GM18861 (cell line): Measurements from ENCODE around the gene C1orf174.
"Not testable (repeated sequence)": the region's sequence is repeated elsewhere in the genome, so short reads cannot be mapped to it uniquely, and the experiment has no call there.

Source experiments
- ATAC-seq: cut with Tn5 transposase; IDR thresholded peaks from one replicate; pipeline ENCODE4 v1.9.1; 2021; ENCODE audit not compliant: unreplicated experiment

The C1orf174 gene

DNA sequence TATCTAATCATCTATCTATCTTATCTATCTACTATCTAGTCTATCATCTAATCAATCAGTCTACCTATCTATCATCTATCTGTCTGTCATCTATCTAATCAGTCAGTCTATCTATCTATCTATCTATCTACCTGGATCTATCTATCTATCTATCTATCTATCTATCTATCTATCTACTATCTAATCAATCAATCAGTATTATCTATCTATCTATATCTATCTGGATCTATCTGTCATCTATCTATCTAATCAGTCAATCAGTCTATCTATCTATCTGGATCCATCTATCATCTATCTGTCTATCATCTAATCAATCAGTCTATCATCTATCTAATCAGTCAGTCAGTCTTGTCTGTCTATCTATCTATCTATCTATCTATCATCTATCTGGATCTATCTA, 26.9 kb upstream of the C1orf174 start:
- no peak for ATAC-seq

DNA sequence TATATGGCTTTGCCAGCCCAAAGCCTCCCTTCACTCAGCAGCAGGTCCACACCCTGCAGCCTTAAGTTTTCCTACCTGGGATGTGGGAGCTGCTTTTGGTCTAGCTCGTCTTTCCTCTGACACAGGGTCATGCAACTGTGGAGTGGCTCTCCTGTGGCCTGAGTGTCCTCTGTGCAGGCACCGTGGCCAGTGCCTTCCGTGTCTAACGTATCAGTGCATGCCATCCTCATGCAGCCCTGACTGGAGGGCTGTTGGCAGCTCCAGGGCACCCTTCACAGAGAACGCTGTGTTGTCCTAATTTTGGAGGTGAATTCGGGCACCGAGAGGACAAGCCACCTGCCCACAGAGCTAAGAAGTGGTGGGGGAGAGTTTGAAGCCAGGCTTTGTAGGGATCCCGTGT, 25.7 kb upstream of the C1orf174 start:
- ATAC-seq: no peak

DNA sequence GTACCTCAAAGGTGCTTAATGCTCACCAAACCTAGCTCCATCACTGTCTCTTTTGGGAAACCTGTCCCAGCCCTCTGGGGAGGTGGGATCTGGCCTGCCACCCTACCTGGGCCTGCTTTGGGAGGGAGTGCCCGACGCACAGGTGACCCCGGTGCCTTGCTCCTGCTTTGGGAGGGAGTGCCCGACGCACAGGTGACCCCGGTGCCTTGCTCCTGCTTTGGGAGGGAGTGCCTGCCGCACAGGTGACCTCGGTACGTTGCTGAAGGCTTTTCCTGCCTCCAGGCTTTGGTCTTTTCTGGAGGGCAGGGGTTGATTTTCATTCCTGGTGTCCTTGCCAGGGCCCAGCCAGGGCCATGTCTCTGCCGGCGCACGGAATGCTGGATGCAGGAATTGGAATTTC, 25.2 kb upstream of the C1orf174 start:
- no peak for ATAC-seq

DNA sequence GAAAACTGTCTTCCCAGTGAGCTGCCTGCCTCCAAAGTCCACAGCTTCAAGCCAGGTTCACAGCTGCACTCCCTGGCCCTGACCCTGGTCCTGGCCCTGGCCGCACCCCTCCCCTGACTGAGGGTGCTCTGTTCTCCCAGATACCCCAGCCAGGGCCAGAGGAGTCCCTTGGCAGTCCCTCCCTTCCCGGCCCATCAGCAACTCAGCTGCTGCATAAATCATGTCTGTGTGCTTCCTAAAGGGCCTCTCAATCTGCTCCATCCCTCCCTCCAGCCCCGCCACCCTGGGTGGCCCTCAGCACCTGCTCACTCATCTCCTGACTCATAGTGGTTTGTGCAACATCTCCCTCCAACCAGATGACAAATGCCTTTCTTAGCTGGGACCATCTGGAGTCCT, 24.8 kb upstream of the C1orf174 start:
- no peak for ATAC-seq

DNA sequence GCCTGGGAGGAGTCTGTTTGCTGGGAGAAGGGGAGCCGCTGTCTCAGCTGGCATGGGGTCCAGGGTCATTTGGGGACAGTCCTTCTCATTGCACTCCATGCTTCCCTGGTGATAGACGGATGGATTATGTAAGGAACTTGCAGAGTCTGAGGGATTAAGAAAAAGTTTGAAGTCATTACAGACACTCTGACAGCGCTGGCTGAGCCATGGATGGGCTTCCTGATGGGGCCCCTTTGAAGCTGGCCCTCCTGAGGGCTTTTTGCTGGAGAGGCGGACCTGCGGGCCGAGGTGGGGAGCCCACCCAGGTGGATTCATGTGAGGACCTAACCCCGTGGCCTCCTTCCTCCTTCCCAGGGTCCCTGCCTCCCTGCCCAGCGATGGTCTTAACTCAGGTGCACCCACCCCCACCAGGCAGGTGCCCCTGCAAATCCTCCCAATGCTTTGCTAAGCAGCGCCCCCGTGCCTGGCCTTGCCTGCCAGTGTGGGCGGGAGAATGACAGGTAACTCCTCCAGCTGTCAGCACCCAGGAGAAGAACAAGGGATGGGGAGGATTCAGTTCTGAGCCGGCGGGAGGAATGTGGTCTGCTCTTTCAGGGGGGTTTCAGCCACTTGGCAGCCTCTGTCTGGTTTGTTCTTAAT, 24.2 kb upstream of the C1orf174 start:
- ATAC-seq: no peak

DNA sequence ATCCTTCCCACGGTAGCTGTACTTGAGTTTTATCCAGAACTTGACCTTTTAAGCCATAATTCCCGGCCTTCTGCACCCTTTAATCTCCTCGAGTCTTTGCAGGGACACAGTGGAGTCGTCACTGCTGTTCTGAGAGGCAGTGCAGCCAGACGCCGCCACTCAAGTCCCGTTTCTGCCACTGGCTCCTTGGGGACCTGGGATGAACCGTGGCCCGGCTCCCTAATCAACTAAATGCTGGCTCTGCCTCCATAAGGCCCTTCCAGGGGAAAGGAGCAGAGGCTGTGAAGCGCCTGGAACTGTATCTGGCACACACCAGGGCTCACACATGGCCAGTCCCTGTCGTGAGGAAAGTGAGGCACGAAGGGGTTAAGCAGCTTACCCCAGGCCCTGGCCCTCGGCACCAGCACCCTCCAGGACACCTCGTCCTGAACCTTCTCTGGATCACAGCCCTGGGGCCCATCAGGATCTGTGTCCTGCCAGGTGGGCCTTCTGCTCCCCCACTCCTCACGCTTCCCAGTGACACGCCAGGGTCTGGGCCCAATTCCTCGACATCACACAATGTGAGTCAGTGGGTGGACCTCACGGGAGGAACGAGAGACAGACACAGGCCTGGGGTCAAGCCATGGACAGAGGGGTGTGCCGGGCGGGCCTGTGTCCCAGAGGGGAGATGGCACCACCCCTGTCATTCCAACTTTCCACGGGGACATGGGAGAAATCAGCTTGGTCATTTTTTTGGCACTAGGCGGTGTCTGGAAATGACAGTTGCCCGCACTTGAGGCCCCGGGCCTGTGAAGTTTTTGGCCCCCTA, 23.5 kb upstream of the C1orf174 start:
- no peak for ATAC-seq

DNA sequence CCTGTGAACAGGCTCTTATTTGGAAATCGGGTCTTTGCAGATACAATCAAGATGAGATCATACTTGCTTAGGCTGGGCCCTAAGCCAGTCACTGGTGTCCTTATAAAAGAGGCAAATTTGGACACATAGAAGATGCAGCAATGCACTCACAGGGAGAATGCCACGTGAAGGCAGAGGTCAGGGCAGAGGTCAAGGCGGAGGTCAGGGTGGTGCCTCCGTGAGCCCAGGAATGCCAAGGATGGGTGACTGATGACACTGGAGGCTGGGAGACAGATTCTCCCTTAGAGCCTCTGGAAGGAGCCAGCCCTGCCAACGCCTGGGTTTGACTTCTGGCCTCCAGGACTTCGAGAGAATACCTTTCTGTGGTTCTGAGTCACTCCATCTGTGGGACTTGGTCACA, 22.8 kb upstream of the C1orf174 start:
- ATAC-seq: no peak

DNA sequence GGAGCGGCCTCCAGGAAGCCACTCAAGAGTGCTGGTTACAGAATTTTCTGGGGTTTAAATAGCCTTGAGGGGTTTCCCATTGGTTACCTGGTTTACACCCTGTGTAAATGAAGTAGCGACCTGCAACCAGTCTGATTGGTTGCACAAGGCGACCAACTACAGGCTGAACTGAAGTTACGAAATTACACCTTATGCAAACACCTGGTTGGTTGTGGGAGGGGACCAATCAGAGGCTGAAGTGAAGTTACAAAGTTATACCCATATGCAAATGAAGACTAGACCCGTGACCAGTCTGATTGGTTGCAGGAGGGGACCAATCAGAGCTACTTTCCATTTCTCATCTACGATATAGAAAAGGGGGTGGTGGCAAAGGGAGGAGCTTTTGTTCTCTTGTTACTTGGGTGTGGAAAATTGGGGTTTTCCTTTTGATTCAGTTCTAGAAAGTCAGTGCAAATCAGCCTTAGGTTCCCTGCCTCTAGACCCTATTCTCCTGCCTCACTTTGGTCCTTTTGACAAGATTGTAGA, 22.2 kb upstream of the C1orf174 start:
- no peak for ATAC-seq

DNA sequence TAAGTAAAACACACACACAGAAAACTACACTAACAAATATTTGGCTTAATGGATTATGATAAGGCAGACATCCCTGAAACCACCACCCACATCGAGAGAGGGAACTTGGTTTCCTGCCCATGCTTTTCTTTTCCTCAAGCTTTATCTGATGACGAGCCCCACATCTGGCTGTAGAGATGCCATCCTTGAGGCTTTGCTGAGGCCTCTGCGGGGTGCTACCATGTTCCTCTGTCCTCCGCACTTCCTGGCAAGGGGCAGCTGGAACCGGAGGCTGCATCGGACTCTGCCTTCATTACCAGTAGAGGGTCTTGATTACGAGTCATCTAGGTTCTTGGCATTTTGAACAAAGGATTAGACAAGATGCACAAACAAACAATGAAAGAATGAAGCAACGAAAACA, 21.7 kb upstream of the C1orf174 start:
- no peak for ATAC-seq

DNA sequence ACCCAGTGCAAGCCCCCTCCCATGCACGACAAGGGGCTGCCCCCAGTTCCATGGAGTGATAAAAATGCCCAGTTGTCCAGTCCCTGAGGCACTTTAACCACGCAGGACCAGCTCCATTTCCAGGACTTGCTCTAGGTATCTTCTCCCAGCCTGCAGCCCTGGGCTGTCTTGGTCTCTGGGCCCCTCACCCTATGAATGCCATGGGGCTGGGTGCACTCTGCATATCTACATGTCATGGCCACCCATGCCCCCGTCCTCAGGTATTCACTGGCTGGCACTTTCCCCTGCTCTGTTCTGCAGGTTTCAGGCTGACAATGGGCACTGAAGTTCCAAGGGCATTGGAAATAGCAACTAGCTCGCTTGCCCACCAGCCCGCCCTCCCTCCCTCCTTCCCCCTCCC, 19.6 kb upstream of the C1orf174 start:
- no peak for ATAC-seq

DNA sequence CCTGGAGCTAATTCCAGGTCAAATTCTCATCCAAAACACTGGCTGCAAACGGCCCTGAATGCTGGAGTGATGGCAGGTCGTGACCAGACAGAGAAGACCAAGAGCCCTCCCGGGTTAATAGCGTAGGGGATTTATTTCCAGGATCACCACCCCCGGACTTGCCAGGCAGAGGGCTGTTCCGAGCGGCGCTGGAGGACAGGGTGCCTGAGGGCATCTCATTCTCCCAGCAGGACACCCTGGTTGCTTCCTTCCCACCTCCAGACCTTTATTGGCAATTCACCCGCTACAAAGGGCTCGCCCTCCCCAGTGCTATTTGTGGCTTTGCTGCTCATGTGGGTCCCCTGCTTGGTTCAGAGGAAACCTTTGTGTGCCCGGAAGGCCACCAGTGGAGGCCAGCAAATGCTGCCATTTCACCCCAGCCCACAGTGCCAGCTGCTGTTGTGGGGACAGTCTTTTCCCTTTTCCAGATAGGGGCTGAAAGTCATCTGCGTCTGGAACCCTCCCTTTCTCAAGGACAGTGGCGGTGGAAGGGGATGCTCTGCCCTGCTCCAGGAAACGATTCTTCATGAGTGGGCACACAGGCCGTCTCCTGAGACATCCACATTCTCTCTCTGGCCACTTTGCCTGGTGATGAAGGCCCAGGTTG, 19.0 kb upstream of the C1orf174 start:
- no peak for ATAC-seq

DNA sequence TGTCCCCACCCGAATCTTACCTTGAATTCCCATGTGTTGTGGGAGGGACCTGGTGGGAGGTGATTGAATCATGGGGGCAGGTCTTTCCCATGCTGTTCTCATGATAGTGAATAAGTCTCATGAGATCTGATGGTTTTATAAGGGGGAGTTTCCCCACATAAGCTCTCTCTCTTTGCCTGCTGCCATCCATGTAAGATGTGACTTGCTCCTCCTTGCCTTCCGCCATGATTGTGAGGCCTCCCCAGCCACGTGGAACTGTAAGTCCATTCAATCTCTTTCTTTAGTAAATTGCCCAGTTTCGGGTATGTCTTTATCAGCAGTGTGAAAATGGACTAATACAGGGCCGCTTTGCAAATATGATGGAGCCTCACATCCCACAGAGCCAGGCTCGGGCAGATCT, 18.3 kb upstream of the C1orf174 start:
- ATAC-seq: not testable (repeated sequence)

DNA sequence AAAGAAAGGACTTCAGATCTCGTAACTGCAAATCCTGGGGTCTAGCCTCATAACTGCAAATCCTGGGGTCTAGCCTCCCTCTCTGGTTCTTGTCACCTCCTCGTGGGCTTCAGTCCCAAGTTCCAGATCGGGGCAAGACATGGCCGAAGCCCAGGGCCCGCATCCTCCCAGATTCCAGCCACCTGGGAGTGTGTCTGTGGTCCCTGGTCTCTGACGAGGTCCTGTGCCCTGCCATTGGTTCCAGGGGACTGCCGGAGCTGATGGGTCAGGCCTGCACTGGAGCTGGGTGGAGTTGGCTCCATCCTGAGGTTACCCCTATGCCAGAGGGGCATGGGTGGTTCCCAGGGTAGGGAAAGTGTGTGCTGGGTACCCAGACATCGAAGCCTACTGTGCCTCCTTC, 17.7 kb upstream of the C1orf174 start:
- no peak for ATAC-seq

DNA sequence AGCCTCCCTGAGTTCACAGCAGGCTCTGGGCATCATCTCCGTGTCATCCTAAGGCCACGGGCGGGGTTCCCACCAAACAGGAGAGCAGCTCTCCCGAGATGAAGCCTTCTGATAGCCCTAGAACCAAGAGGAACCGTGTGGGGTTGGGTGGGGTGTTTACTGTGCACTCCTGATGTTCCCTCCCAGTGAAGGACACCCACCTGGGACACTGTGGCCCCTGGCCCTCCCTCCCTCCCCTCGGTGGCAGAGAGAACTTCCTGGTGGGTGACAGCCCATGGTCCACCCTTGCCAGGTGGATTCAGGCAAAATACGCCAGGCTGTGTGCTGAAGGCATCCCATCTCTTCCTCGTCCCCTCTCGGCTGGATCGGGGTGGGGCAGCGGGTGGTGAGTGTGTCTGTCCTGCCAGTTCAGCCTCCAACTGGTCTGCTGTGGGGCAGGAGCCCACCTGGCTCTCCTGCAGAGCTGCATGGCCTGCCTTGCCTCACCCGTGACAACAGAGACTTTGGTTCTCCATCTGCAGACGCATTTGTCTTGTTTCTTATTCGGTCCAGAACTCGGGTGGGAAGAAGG, 15.6 kb upstream of the C1orf174 start:
- ATAC-seq: no peak

DNA sequence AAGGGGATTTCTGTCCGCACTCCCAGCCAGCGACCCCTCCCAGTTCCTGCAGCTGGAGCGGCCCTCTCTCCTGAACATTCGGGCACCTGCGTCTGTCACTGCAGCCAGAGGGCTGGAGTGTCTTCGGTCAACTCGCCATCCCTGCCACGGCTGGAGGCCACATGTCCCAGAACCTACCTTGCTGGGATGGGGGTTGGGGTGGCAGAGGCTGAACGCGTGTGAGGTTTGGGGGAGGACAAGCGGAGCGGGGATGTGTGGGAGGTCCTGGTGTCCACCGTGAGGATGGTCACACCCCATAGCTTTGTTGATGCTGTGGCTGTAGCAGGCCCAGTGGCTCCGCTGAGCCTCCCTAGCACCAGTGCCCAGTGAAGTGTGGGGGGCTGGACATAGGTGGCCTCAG, 14.8 kb upstream of the C1orf174 start:
- no peak for ATAC-seq

DNA sequence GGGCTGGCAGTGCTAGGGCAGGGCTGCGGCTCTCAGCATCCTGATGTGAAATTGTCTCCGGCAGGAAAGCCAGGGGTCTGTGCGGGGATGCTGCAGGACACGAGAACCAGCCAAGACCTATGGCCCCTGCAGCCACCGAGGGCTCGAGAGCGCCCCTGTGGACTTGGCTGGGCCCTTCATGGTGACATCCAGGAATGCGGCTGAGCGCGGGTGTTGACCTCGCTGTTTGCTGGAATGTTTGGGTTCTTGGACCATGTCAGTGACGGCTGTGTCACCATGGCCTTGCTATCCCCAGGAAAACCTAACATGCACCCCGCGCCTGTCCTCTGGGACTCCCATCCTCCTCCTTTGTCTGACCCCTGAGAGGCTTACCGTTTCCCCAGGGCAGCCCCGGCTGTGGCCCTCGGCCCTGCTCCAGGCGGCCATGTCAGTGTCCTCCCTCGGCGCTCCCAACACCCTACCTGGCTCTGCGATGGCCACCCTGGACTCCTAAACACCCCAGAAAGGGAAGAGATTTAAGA, 14.3 kb upstream of the C1orf174 start:
- no peak for ATAC-seq

DNA sequence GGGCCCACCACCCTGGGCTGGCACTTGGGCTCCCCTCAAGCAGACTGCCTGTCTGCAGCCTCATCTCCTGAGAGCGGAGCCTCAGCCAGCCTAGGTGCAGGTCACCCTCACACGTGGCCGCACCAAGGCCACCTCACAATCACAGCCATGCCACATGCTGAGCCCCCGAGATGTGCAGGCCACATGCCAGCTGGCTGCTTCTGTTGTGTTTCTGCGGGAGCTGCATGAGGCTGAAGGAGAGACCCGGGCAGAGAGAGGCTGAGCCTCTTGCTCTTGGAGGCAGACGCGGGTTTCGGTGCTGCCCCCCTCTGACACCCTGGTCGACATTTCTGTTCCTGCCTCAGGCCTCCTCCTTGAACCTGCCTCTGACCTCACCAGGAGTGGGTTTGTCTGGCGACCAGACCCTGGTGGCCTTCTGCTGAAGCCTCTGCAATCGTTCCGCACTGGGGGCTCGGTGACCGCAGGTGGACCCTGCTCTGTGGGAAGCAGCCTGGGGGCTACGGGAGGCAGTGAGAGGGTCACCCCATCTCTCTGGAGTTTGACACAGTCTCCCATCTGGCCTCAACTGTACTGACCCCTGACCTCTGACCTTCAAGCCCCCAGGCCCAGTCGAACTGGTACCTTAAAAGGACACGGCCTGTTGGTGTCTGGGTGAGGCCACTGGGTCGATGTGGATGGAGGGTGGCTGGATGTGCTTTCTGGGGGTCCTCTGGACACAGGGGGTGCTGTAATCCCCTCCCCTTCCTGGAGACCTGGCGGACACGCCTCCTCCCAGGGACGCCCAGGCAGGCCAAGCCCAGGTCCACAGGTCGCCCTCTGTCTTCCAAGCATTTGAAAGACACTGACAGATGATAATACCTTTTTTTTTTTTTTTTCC, 13.0 kb upstream of the C1orf174 start:
- ATAC-seq: no peak

DNA sequence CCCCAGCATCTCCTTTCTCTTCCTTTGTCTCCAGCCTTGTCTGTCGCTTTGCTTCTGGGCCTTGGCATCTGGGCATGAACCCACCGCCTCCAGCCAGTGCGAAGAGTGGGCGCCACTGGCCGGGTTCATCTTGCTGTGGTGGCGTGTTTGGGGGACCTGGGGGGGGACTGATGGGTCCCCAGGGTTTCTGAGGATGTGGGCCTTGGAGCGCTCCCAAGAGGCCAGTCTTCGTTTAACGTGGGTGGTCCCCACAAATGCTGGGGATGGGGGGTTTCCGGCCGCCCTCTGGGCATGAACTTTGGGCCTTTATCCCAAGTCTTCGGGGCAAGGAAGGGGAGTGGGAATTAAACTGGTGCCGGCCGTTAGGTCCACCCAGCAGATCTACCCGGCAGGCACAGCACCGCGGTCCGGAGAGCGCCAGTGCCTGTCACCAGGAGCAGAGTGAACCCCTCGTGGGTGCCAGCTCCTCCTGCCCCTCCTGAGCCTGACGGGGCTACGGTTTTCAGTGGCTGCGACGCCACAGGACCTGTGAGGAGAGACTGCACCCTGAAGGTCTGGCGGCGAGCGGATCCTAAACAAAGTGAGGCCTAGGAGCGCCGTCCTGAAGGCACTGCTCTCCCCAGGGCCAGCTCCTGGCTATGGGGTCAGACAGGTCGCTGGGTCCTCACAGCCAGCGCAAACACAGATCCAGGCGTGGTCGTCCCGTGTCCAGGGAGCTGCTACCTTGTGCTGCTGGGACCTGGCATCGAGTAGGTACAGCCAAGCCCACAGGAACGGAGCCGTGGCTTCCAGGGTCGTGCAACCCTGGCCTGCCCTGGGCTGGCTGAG, 12.1 kb upstream of the C1orf174 start:
- ATAC-seq: no peak
